NT2/D1 (cell line): ENCODE measurements around the gene HBEGF.

Experiments used
- SUZ12 ChIP-seq: IDR thresholded peaks from 2 replicates; pipeline ENCODE4 v1.6.1; 2011; ENCODE audit not compliant: insufficient read length, insufficient read depth; ENCODE audit errors: extremely low read depth
- YY1 ChIP-seq: IDR thresholded peaks from 2 replicates; pipeline ENCODE4 v1.6.1; 2011; ENCODE audit not compliant: insufficient read length, insufficient read depth
- ZNF274 ChIP-seq: IDR thresholded peaks from 2 replicates; pipeline ENCODE4 v1.6.1; 2011; ENCODE audit warnings: mild to moderate bottlenecking, low read depth, low read length

DNA sequence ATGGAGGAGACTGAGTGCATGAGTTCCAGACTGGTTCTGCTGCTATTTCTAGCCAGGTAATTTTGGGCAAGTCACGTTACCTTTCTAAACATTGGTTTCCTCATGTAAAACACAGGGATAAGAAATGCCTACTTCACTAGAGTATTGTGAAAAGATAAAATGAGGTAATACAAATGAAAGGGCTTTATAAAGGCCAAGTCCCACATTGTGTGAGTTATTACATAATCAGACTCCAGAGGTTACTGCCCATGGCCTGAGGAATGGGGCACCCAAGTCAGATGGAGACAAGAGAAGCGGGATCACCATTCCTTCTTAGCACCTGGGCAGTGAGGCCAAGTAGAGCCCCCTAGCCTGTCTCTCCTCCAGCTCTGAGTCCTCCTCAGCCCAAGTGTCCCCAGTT, 7.5 kb downstream of the HBEGF start:
- TF ChIP-seq SUZ12 = no peak
- no peak for TF ChIP-seq ZNF274
- TF ChIP-seq YY1 = no peak
